Astrocyte (in vitro differentiated cells and primary cell): Measurements from ENCODE around the gene PHF21B. TPM values are rescaled to one million over a fixed set of nuclear protein-coding genes. Genes with fewer than 3 reads are reported as not detected.

Experiments
- DNase-seq: peaks from one replicate; pipeline ENCODE4 v3.0.0-alpha.2; 2010; ENCODE audit warnings: low read depth
- FAIRE-seq: peaks from 2 replicates; lab custom pipeline; 2011; peaks lifted over from hg19 to GRCh38; lab: Jason Lieb, UNC
- H2AFZ ChIP-seq: 2 replicates; pipeline ENCODE4 v1.6.0; 2012; ENCODE audit warnings: low read depth, low read length, inconsistent platforms
- H3K27ac ChIP-seq: 2 replicates; pipeline ENCODE4 v1.5.1; 2011; ENCODE audit warnings: low read depth, low read length, inconsistent platforms
- H3K27me3 ChIP-seq: 2 replicates; pipeline ENCODE4 v1.6.0; 2011; ENCODE audit warnings: low read length, inconsistent platforms; ENCODE audit not compliant: insufficient read depth
- H3K36me3 ChIP-seq: 2 replicates; pipeline ENCODE4 v1.5.1; 2011; ENCODE audit warnings: low read length, inconsistent platforms; ENCODE audit not compliant: insufficient read depth
- H3K4me1 ChIP-seq: 2 replicates; pipeline ENCODE4 v1.5.1; 2011; ENCODE audit warnings: low read length, inconsistent platforms; ENCODE audit not compliant: insufficient read depth
- H3K4me2 ChIP-seq: 2 replicates; pipeline ENCODE4 v1.6.0; 2012; ENCODE audit warnings: low read length, inconsistent platforms
- H3K4me3 ChIP-seq: 2 replicates; pipeline ENCODE4 v1.5.1; 2011; ENCODE audit warnings: low read depth, mild to moderate bottlenecking, low read length, inconsistent platforms; ENCODE audit not compliant: insufficient read depth
- H3K79me2 ChIP-seq: 2 replicates; pipeline ENCODE4 v1.6.0; 2012; ENCODE audit warnings: mild to moderate bottlenecking, low read length, inconsistent platforms; ENCODE audit not compliant: insufficient read depth
- H3K9ac ChIP-seq: 2 replicates; pipeline ENCODE4 v1.6.0; 2012; ENCODE audit warnings: mild to moderate bottlenecking, low read length, inconsistent platforms
- H3K9me3 ChIP-seq: 2 replicates; pipeline ENCODE4 v1.5.1; 2012; ENCODE audit warnings: low read depth, mild to moderate bottlenecking, low read length, inconsistent platforms; ENCODE audit not compliant: insufficient read depth
- H4K20me1 ChIP-seq: 2 replicates; pipeline ENCODE4 v1.6.0; 2012; ENCODE audit warnings: low read length, inconsistent platforms; ENCODE audit not compliant: insufficient read depth
- H3K27ac Mint-ChIP-seq: one replicate; pipeline ENCODE4 v1.8.0; 2021; ENCODE audit warnings: mild to moderate bottlenecking, mixed read lengths; ENCODE audit not compliant: unreplicated experiment
- H3K27me3 Mint-ChIP-seq: one replicate; pipeline ENCODE4 v1.8.0; 2021; ENCODE audit warnings: low read depth, mixed read lengths; ENCODE audit not compliant: unreplicated experiment
- H3K36me3 Mint-ChIP-seq: one replicate; pipeline ENCODE4 v1.8.0; 2021; ENCODE audit warnings: low read depth, mixed read lengths; ENCODE audit not compliant: unreplicated experiment
- H3K4me1 Mint-ChIP-seq: one replicate; pipeline ENCODE4 v1.8.0; 2021; ENCODE audit warnings: low read depth, mixed read lengths; ENCODE audit not compliant: unreplicated experiment
- H3K4me3 Mint-ChIP-seq: one replicate; pipeline ENCODE4 v1.8.0; 2021; ENCODE audit warnings: mild to moderate bottlenecking, moderate library complexity, mixed read lengths; ENCODE audit not compliant: unreplicated experiment
- H3K9me3 Mint-ChIP-seq: one replicate; pipeline ENCODE4 v1.8.0; 2021; ENCODE audit warnings: mild to moderate bottlenecking, mixed read lengths; ENCODE audit not compliant: unreplicated experiment
- EZH2 ChIP-seq: IDR thresholded peaks from 2 replicates; pipeline ENCODE4 v1.6.1; 2012; ENCODE audit warnings: mild to moderate bottlenecking, low read length, inconsistent platforms; ENCODE audit not compliant: insufficient read depth
- total RNA-seq: library from RNA; stranded (reverse); gene quantifications from 2 replicates; pipeline ENCODE4 v1.2.1, GENCODE V29; 2021
- TF ChIP-seq, protein P1 (sequence below): IDR thresholded peaks from 2 replicates; pipeline ENCODE4 v1.5.1; 2011; ENCODE audit warnings: low read depth, mild to moderate bottlenecking, inconsistent platforms, low read length, moderate library complexity; ENCODE audit not compliant: insufficient read depth

Gene PHF21B
- total RNA-seq, 1 donor from 2014 or later: 6.3 TPM

DNA sequence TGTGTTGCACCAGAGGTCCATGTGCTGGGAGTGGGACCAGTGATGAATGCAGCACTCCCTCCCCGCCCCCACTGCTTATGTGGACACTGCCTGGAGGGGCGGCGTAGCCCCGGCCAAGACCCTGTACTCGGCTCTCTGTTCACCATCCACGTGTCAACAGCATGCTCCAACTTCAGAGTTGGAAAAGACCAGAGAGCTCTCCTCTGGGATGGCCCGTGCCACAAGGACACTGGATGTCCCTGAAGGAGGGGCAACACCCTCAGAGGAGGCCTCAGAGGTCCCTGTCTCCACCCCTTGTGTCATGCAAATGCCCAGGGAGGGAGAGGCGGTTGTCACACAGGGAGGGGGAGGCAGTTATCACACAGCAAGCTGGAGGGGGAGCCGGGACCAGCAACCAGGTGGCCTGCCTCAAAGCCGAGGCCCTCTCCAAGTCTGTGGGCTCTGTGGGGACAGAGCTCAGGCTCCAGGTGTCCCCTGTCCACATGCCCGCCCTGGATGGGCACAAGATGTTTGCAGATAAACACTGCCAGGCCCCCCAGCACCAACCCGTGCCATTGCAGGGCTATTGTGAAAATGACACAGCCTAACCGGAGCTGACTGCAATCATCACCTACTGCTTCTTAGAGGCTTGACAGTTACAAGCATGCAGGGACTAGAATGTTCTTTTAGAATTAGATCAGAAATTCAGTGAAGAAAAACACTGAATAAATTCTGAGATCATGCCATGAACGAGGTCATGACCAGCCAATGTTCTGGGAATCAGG, 121.1 kb downstream of the PHF21B start:
- no peak for DNase-seq
- Histone ChIP-seq H2AFZ (no peak overlapping the region), H3K4me1 (no peaks in the 10 kb centered on the region), H3K9ac (no peak overlapping the region), H3K27me3 (no peaks in the 10 kb centered on the region), H3K27ac (no peak overlapping the region), H3K4me3 (no peak overlapping the region), H4K20me1 (no peaks in the 10 kb centered on the region), H3K79me2 (no peaks in the 10 kb centered on the region), H3K9me3 (no peaks in the 10 kb centered on the region), H3K4me2 (no peak overlapping the region), H3K36me3 (no peaks in the 10 kb centered on the region)
- H3K27ac Mint-ChIP-seq: no peak overlapping the region
- H3K27me3 Mint-ChIP-seq: peaks cover 4% of the 10 kb centered on the region
- no peak for FAIRE-seq
- H3K36me3 Mint-ChIP-seq: peaks cover 3% of the 10 kb centered on the region
- H3K4me3 Mint-ChIP-seq: no peak overlapping the region
- TF ChIP-seq, protein P1, sequence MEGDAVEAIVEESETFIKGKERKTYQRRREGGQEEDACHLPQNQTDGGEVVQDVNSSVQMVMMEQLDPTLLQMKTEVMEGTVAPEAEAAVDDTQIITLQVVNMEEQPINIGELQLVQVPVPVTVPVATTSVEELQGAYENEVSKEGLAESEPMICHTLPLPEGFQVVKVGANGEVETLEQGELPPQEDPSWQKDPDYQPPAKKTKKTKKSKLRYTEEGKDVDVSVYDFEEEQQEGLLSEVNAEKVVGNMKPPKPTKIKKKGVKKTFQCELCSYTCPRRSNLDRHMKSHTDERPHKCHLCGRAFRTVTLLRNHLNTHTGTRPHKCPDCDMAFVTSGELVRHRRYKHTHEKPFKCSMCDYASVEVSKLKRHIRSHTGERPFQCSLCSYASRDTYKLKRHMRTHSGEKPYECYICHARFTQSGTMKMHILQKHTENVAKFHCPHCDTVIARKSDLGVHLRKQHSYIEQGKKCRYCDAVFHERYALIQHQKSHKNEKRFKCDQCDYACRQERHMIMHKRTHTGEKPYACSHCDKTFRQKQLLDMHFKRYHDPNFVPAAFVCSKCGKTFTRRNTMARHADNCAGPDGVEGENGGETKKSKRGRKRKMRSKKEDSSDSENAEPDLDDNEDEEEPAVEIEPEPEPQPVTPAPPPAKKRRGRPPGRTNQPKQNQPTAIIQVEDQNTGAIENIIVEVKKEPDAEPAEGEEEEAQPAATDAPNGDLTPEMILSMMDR: no peak
- no peak for TF ChIP-seq EZH2
- no peaks in the 10 kb centered on the region for H3K4me1 Mint-ChIP-seq
- H3K9me3 Mint-ChIP-seq: no peaks in the 10 kb centered on the region

- Histone ChIP-seq H3K27ac (no peak overlapping the region), H3K9me3 (no peaks in the 10 kb centered on the region), H4K20me1 (no peaks in the 10 kb centered on the region), H3K4me1 (no peaks in the 10 kb centered on the region), H3K79me2 (no peaks in the 10 kb centered on the region), H3K36me3 (no peaks in the 10 kb centered on the region), H2AFZ (no peak overlapping the region), H3K4me3 (no peak overlapping the region), H3K9ac (no peak overlapping the region), H3K27me3 (no peaks in the 10 kb centered on the region), H3K4me2 (no peak overlapping the region)
- TF ChIP-seq, protein P1: no peak
- no peak for TF ChIP-seq EZH2
- H3K4me3 Mint-ChIP-seq: no peak overlapping the region
- FAIRE-seq (no peak), DNase-seq (no peak)
- H3K36me3 Mint-ChIP-seq: peaks cover 3% of the 10 kb centered on the region
- H3K9me3 Mint-ChIP-seq: no peaks in the 10 kb centered on the region
- peaks cover 4% of the 10 kb centered on the region for H3K27me3 Mint-ChIP-seq
- no peak overlapping the region for H3K27ac Mint-ChIP-seq
- H3K4me1 Mint-ChIP-seq: no peaks in the 10 kb centered on the region
These were observed 121.9 kb downstream of the PHF21B start for GRCh38 chr22:44887941-44888366.

DNA sequence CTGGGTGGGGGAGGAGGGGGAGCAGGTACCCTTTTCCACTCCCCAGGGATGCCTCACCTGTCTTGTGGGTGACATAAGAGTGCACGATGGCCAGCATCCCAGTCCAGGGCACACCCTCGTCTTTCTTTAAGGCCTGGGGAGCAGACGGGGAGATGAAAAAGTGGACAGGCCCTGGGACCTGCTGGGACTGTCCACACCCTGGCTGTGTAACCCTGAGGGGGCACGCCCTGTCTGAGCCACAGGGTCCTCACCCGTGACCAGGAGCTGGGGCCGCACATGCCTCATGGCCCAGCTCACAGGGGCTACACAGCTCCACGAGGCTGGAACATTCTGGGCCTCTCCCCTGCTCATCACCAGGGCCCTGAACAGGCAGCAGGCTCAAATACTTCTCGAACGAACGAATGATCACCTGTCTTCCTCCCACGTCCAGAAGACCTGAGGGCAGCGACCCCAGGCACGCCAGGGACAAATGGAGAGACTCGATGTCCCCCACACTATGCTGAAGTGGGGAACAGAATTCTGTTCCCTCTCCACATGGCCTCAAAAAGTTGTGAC, 123.9 kb downstream of the PHF21B start:
- Histone ChIP-seq H3K79me2 (no peaks in the 10 kb centered on the region), H3K4me2 (no peak overlapping the region), H3K36me3 (no peaks in the 10 kb centered on the region), H3K9ac (no peak overlapping the region), H3K4me1 (no peaks in the 10 kb centered on the region), H3K9me3 (no peaks in the 10 kb centered on the region), H3K4me3 (no peak overlapping the region), H3K27ac (no peak overlapping the region), H3K27me3 (no peaks in the 10 kb centered on the region), H4K20me1 (no peaks in the 10 kb centered on the region), H2AFZ (no peak overlapping the region)
- H3K36me3 Mint-ChIP-seq: peaks cover 8% of the 10 kb centered on the region
- TF ChIP-seq, protein P1: no peak
- TF ChIP-seq EZH2: no peak
- DNase-seq: no peak
- no peak overlapping the region for H3K27ac Mint-ChIP-seq
- H3K4me3 Mint-ChIP-seq: no peak overlapping the region
- no peaks in the 10 kb centered on the region for H3K4me1 Mint-ChIP-seq
- no peak for FAIRE-seq
- peaks cover 2% of the 10 kb centered on the region for H3K27me3 Mint-ChIP-seq
- no peaks in the 10 kb centered on the region for H3K9me3 Mint-ChIP-seq
